GM12874 (cell line): ENCODE measurements around the gene PDGFA.

Experiments
- TF ChIP-seq, protein P1 (sequence below): IDR thresholded peaks from 2 replicates; pipeline ENCODE4 v1.5.1; 2011; ENCODE audit warnings: low read depth, mild to moderate bottlenecking, control low read depth, low read length, moderate library complexity; ENCODE audit not compliant: insufficient read depth

The PDGFA gene

DNA sequence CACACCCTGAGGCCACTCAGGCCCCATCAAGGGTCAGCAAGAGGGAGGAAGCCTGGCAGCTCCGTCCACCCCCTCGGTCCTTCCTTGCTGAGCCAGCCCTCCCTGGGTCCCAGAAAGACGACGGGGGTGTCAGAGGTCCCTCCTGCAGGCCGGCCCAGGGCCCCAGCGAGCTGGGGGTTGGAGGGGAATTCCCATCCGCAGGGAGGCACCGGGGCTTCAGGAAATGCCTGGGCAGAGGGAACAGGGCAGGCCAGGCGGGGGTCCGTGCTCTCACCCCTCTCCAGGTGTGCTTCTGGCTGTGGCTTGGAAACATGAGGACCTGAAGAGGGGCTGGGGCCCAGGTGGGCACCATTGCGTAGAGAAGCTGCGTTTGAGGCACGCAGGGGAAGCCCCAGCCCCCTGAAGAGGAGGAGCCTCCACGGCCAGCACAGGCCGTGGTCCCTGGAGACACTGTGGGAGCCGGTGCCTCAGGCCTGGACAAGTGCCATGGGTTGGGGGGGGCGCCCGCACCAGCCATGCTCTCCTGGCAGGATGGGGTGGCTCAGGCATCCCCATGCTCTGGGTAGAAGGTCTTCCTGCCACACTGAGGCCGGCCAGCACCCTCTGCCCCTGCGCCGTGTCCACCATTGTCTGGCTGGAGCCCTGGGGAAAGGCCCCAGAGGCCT, 66.7 kb downstream of the PDGFA start:
- TF ChIP-seq, protein P1, sequence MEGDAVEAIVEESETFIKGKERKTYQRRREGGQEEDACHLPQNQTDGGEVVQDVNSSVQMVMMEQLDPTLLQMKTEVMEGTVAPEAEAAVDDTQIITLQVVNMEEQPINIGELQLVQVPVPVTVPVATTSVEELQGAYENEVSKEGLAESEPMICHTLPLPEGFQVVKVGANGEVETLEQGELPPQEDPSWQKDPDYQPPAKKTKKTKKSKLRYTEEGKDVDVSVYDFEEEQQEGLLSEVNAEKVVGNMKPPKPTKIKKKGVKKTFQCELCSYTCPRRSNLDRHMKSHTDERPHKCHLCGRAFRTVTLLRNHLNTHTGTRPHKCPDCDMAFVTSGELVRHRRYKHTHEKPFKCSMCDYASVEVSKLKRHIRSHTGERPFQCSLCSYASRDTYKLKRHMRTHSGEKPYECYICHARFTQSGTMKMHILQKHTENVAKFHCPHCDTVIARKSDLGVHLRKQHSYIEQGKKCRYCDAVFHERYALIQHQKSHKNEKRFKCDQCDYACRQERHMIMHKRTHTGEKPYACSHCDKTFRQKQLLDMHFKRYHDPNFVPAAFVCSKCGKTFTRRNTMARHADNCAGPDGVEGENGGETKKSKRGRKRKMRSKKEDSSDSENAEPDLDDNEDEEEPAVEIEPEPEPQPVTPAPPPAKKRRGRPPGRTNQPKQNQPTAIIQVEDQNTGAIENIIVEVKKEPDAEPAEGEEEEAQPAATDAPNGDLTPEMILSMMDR, result no peak

- TF ChIP-seq, protein P1, result no peak
Observed at GRCh38 chr7:452226-452751, 67.4 kb downstream of the PDGFA start.

DNA sequence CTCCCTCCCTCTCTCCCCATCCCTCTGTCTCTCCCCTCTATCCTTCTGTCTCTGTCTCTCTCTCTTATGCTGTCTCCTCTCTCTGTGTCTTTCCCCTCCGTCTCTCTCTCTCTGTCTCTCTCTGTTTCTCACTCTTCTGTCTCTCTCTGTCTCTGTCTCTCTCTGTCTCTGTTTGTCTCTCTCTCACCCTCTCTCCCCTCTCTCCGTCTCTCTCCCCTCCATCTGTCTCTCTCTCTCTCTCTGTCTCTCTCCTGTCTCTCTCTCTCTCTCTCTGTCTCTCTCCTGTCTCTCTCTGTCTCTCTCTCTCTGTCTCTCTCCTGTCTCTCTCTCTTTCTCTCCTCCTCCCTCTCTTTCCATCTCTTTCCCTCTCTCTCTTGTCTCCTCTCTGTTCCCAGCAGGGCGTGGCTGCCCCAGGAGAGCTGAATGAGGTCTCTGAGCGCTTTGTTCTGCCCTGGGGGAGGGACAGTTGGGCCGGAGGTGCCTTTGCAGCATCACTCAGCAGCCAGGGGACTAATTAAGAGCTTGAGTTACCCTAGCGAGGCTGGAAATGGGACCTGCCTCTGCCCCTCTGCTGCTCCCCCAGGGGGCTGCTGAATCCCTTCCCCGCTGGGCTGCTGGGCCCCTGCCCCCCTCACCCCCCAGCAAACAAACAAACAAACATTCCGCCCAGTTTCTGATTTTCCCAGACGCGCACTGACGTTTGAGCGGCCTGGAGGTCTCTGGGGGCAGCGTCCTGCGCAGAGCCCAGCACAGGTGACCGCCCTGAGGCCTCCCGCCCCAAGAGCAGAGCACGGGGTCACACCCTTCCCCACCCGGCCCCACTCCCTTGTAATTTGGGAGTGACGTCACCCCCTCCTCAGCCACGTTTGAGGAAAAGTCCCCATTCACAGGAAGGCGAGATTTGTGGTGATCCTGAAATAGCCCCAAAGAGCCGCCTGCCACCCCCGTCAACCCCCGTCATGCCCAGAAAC, 68.1 kb downstream of the PDGFA start:
- TF ChIP-seq, protein P1, result no peak

- TF ChIP-seq, protein P1, result no peak
Observed at GRCh38 chr7:450741-451140, 68.9 kb downstream of the PDGFA start.

GRCh38 chr7:450036-450435, 69.6 kb downstream of the PDGFA start:
- TF ChIP-seq, protein P1, result no peak

DNA sequence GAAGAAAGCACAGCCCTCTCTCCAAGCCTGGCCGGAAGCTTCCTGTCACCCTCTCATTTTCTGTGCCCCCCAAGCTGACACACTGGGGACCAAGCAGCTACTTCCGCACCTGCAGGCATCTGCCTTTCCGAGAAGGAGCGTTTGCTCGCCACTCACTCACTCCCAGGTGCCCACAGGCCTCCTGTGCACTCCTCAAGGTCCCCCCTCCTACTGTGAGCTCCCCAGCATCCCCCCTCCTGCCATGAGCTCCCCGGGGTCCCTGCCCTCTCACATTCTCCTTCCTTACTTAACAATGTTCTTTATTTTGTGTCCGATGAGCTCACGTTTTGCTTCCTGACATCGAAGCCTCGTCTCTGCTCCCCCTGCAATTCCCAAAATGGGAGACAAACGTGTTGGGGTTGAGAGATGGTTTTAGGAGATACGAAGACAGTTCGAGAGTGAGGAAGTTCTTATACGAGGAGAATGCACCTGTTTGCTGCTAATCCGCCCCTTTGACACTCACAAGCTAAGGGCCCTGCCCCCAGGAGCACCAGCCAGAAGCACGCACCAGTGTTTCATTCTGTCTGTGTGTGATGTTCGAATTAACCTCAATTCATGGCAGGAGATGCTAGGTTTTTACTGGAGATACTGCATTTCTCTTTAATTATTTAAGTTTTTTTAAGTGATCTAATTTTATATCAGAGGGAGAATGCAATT, 70.2 kb downstream of the PDGFA start:
- TF ChIP-seq, protein P1, result no peak

DNA sequence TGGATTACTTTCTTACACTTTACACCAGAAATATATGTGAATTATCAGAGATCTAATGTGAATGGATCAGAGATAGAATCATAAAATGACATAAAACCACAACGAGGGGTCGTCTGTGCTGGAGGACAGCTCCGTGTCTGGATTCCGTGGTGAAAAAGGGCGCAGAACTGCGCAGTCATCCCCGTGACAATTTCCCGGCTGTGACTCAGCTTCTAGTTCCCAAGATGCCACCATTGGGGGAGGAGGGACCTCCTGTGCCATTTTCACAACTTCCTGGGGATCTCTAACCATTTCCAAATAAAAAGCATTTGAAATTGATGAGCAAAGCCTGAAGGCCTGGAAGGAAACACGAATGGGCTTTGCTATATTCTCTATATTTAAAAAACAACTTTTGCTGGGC, 72.1 kb downstream of the PDGFA start:
- TF ChIP-seq, protein P1, result no peak
